A549 (cell line): Measurements from ENCODE around the gene DSTN. TPM values are rescaled to one million over a fixed set of nuclear protein-coding genes. Genes with fewer than 3 reads are reported as not detected.

ENCODE experiments used
- ATAC-seq, 2 experiments: fragments of 200-7000 bp in 1 of 2; fragments of >200 bp in 1 of 2; cut with Nextera tagmentation in 1 of 2; cut with Tn5 transposase in 1 of 2; 3 replicates each; pipeline versions ENCODE4 v1.8.0 to v1.9.1; 2018 to 2020; ENCODE audit warnings: mild to moderate bottlenecking in 1 of 2, moderate library complexity in 1 of 2
- CTCF ChIA-PET: fragments of 300-600 bp; sonication (Branson Sonifier 250); formaldehyde crosslinking; extraction: SDS; loops from one replicate; lab custom pipeline; 2021; ENCODE audit warnings: antibody characterized with exemption, inconsistent platforms; lab: Yijun Ruan, JAX
- POLR2A ChIA-PET: fragments of 350-600 bp; formaldehyde crosslinking; extraction: SDS; loops from one replicate; lab custom pipeline; 2021; ENCODE audit warnings: antibody characterized with exemption, inconsistent platforms; lab: Yijun Ruan, JAX
- DNase-seq, 2 experiments: peaks; one replicate each; pipeline versions ENCODE4 v3.0.0 to v3.0.0-alpha.2; 2011 to 2016; ENCODE audit warnings: low read depth in 1 of 2, low spot score in 1 of 2
- FAIRE-seq: peaks from 2 replicates; lab custom pipeline; 2011; peaks lifted over from hg19 to GRCh38; lab: Jason Lieb, UNC
- H3K27ac ChIP-seq, 2 experiments: fragments of >200 bp; sonication (Bioruptor Twin); formaldehyde crosslinking; 3 replicates each; pipeline ENCODE4 v1.5.1; 2016 to 2017
- H3K4me1 ChIP-seq: fragments of >200 bp; sonication (Bioruptor Twin); formaldehyde crosslinking; 3 replicates; pipeline ENCODE4 v1.6.1; 2016
- H3K4me2 ChIP-seq: fragments of >200 bp; sonication (Bioruptor Twin); formaldehyde crosslinking; 3 replicates; pipeline ENCODE4 v1.6.1; 2016
- H3K4me3 ChIP-seq: fragments of >200 bp; sonication (Bioruptor Twin); formaldehyde crosslinking; 3 replicates; pipeline ENCODE4 v1.5.1; 2016
- H3K9me3 ChIP-seq: fragments of >200 bp; sonication (Bioruptor Twin); formaldehyde crosslinking; 3 replicates; pipeline ENCODE4 v1.6.1; 2016
- BHLHE40 ChIP-seq: IDR thresholded peaks from 2 replicates; pipeline ENCODE4 v1.6.1; 2012; ENCODE audit warnings: low read depth, low read length, inconsistent platforms
- EHF ChIP-seq: fragments of 250-450 bp; sonication (Bioruptor Pico); IDR thresholded peaks from 2 replicates; pipeline ENCODE4 v1.5.0; 2020; ENCODE audit warnings: mild to moderate bottlenecking
- EHMT2 ChIP-seq: fragments of 200-600 bp; sonication (generic); IDR thresholded peaks from 2 replicates; pipeline ENCODE4 v1.6.1; 2016; ENCODE audit warnings: antibody characterized with exemption, low read depth, mild to moderate bottlenecking, moderate library complexity
- ELK1 ChIP-seq: fragments of 150-350 bp; IDR thresholded peaks from 2 replicates; pipeline ENCODE4 v1.6.1; 2014; ENCODE audit warnings: low read depth, mild to moderate bottlenecking, low read length
- EP300 ChIP-seq, 2 experiments: fragments of >200 bp; sonication (Bioruptor Twin); formaldehyde crosslinking; IDR thresholded peaks; 2 replicates in 1 of 2; 3 replicates in 1 of 2; pipeline ENCODE4 v1.6.1; 2016 to 2017
- FOSB ChIP-seq: fragments of 250-450 bp; sonication (Bioruptor Pico); IDR thresholded peaks from 2 replicates; pipeline ENCODE4 v1.5.0; 2020; ENCODE audit warnings: mild to moderate bottlenecking, moderate library complexity
- FOXS1 ChIP-seq: fragments of 250-450 bp; sonication (Bioruptor Pico); IDR thresholded peaks from 2 replicates; pipeline ENCODE4 v1.5.0; 2020; ENCODE audit warnings: mild to moderate bottlenecking, moderate library complexity
- HDAC2 ChIP-seq: fragments of 200-600 bp; sonication (generic); IDR thresholded peaks from 2 replicates; pipeline ENCODE4 v1.6.1; 2016
- HES2 ChIP-seq: fragments of >200 bp; sonication (Bioruptor Twin); formaldehyde crosslinking; IDR thresholded peaks from 2 replicates; pipeline ENCODE4 v1.6.1; 2016
- HEYL ChIP-seq: fragments of 250-450 bp; sonication (Bioruptor Pico); IDR thresholded peaks from 2 replicates; pipeline ENCODE4 v1.8.0; 2021; ENCODE audit warnings: mild to moderate bottlenecking, moderate library complexity
- HOXA7 ChIP-seq: fragments of 250-450 bp; sonication (Bioruptor Pico); IDR thresholded peaks from 2 replicates; pipeline ENCODE4 v1.5.0; 2020; ENCODE audit warnings: mild to moderate bottlenecking, moderate library complexity
- HOXB5 ChIP-seq: fragments of 250-450 bp; sonication (Bioruptor Pico); IDR thresholded peaks from 2 replicates; pipeline ENCODE4 v1.5.0; 2020; ENCODE audit warnings: mild to moderate bottlenecking, moderate library complexity
- JUNB ChIP-seq: fragments of >200 bp; sonication (Bioruptor Twin); formaldehyde crosslinking; IDR thresholded peaks from 2 replicates; pipeline ENCODE4 v1.6.1; 2016
- KDM1A ChIP-seq: fragments of 200-600 bp; sonication (generic); IDR thresholded peaks from 2 replicates; pipeline ENCODE4 v1.6.1; 2016; ENCODE audit warnings: low read depth, mild to moderate bottlenecking
- KDM5A ChIP-seq: fragments of 200-600 bp; sonication (generic); IDR thresholded peaks from 2 replicates; pipeline ENCODE4 v1.6.1; 2016; ENCODE audit warnings: antibody characterized with exemption, mild to moderate bottlenecking
- NFE2L2 ChIP-seq: fragments of 150-350 bp; conservative IDR thresholded peaks from 2 replicates; pipeline ENCODE4 v1.6.1; 2014; ENCODE audit warnings: low read length
- POLR2AphosphoS2 ChIP-seq: conservative IDR thresholded peaks from 2 replicates; pipeline ENCODE4 v1.6.1; 2012; ENCODE audit warnings: low read length, improper control_type of control experiment, inconsistent platforms
- SMC3 ChIP-seq: fragments of >200 bp; sonication (Bioruptor Twin); formaldehyde crosslinking; IDR thresholded peaks from 3 replicates; pipeline ENCODE4 v1.6.1; 2018; ENCODE audit warnings: inconsistent platforms
- SREBF2 ChIP-seq: fragments of 450-650 bp; IDR thresholded peaks from 2 replicates; pipeline ENCODE4 v1.6.1; 2014; ENCODE audit warnings: mild to moderate bottlenecking, moderate library complexity
- ZC3H11A ChIP-seq: fragments of 450-650 bp; IDR thresholded peaks from 2 replicates; pipeline ENCODE4 v1.6.1; 2014; ENCODE audit warnings: antibody characterized with exemption, mild to moderate bottlenecking
- ZNF302 ChIP-seq: fragments of 250-450 bp; sonication (Bioruptor Pico); IDR thresholded peaks from 2 replicates; pipeline ENCODE4 v1.9.0; 2021; ENCODE audit warnings: inconsistent platforms, mild to moderate bottlenecking, moderate library complexity
- WGBS: methylation state at CpG from one replicate; pipeline ENCODE4 v1.1.6; 2017; ENCODE audit errors: missing lambda C conversion rate; 5-methylcytosine and 5-hydroxymethylcytosine counted together
- polyA plus RNA-seq, 4 experiments: library from polyadenylated mRNA; depleted of rRNA in 3 of 4; stranded (reverse); fragments of >200 nt; fragmentation: RNase III in 1 of 4; extraction: RNeasy Plus Mini Kit Qiagen cat#74134 plus additional on column Dnase treatment in 1 of 4; gene quantifications; 2 replicates in 3 of 4; 3 replicates in 1 of 4; pipeline ENCODE4 v1.2.3, GENCODE V29; 2011 to 2017
- TF ChIP-seq, protein P1 (sequence below): IDR thresholded peaks from 2 replicates; pipeline ENCODE4 v1.6.1; 2012
- TF ChIP-seq, protein P2 (sequence below): IDR thresholded peaks from 2 replicates; pipeline ENCODE4 v1.6.1; 2012
- TF ChIP-seq, protein P3 (sequence below): fragments of >200 bp; sonication (Bioruptor Twin); formaldehyde crosslinking; IDR thresholded peaks from 3 replicates; pipeline ENCODE4 v1.5.1; 2016
- TF ChIP-seq, protein P4 (sequence below): fragments of 250-450 bp; sonication (Bioruptor Pico); IDR thresholded peaks from 2 replicates; pipeline ENCODE4 v1.5.0; 2020; ENCODE audit warnings: low read depth, mild to moderate bottlenecking, moderate library complexity

Gene DSTN
- polyA plus RNA-seq, 2 of the 4 experiments (the other 2 are of a cell fraction): 544 to 1,131 TPM

GRCh38 chr20:17569616-17570346 lies at the start of gene DSTN (continued):
- TF ChIP-seq, protein P1, sequence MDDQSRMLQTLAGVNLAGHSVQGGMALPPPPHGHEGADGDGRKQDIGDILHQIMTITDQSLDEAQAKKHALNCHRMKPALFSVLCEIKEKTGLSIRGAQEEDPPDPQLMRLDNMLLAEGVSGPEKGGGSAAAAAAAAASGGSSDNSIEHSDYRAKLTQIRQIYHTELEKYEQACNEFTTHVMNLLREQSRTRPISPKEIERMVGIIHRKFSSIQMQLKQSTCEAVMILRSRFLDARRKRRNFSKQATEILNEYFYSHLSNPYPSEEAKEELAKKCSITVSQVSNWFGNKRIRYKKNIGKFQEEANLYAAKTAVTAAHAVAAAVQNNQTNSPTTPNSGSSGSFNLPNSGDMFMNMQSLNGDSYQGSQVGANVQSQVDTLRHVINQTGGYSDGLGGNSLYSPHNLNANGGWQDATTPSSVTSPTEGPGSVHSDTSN: 0 out of 2 replicates have a peak, but pooled peaks have one; percentile 50
- TF ChIP-seq ZC3H11A (no peak), FOSB (CRISPR knock-in tag) (no peak), HOXB5 (CRISPR knock-in tag) (no peak), ZNF302 (CRISPR knock-in tag) (no peak), ELK1 (no peak), FOXS1 (CRISPR knock-in tag) (no peak), EHF (CRISPR knock-in tag) (no peak), SREBF2 (no peak), HEYL (CRISPR knock-in tag) (no peak), HDAC2 (no peak), KDM5A (no peak), EP300 (IDR thresholded peaks at IDR 0.05) (peak in 1 of 2 experiments; percentile 16; a peak in 1 of 5 replicates), BHLHE40 (no peak), JUNB (no peak), HES2 (no peak), SMC3 (no peak), KDM1A (no peak)
- TF ChIP-seq, protein P2, sequence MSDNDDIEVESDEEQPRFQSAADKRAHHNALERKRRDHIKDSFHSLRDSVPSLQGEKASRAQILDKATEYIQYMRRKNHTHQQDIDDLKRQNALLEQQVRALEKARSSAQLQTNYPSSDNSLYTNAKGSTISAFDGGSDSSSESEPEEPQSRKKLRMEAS: no peak; the same call in 1 of the 2 replicates

DNA sequence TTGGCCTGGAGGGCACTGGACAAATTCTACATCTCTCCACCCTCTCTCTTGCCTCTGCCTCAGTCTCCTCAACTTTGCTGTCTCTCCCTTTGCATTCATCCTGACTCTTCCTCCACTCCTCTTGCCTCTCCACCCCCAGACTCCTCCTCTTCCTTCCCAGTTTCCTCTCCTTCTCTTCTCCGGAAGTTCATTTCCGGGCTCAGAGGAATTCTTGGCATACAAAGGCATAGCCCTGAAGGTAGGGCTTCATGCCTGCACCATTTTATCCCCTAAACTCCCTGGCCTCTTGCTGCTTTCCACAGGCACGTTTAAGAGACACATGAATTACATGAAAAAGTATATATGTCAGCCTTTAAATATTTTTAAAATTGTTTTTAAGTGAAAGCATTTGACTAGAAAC lies 49.3 kb upstream of the DSTN start:
- TF ChIP-seq, protein P3, sequence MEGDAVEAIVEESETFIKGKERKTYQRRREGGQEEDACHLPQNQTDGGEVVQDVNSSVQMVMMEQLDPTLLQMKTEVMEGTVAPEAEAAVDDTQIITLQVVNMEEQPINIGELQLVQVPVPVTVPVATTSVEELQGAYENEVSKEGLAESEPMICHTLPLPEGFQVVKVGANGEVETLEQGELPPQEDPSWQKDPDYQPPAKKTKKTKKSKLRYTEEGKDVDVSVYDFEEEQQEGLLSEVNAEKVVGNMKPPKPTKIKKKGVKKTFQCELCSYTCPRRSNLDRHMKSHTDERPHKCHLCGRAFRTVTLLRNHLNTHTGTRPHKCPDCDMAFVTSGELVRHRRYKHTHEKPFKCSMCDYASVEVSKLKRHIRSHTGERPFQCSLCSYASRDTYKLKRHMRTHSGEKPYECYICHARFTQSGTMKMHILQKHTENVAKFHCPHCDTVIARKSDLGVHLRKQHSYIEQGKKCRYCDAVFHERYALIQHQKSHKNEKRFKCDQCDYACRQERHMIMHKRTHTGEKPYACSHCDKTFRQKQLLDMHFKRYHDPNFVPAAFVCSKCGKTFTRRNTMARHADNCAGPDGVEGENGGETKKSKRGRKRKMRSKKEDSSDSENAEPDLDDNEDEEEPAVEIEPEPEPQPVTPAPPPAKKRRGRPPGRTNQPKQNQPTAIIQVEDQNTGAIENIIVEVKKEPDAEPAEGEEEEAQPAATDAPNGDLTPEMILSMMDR: no peak
- TF ChIP-seq NFE2L2: no peak
- TF ChIP-seq, protein P4, sequence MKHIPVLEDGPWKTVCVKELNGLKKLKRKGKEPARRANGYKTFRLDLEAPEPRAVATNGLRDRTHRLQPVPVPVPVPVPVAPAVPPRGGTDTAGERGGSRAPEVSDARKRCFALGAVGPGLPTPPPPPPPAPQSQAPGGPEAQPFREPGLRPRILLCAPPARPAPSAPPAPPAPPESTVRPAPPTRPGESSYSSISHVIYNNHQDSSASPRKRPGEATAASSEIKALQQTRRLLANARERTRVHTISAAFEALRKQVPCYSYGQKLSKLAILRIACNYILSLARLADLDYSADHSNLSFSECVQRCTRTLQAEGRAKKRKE (CRISPR knock-in tag): no peak
- TF ChIP-seq HOXA7 (CRISPR knock-in tag): no peak
- no peak for TF ChIP-seq FOXS1 (CRISPR knock-in tag)
- TF ChIP-seq POLR2AphosphoS2: no peak
- no peak for TF ChIP-seq EP300 (IDR thresholded peaks at IDR 0.05)
- TF ChIP-seq EHMT2: no peak
- no peak for FAIRE-seq
- Histone ChIP-seq H3K4me3 (no peak overlapping the region), H3K9me3 (no peaks in the 10 kb centered on the region), H3K4me2 (no peak overlapping the region), H3K4me1 (no peaks in the 10 kb centered on the region), H3K27ac (no peak overlapping the region)
- ChIA-PET POLR2A (no interaction called here), CTCF (interaction anchor here (0.6 to 4.8 kb wide), 5 partner anchors 9 to 1444 kb away, joined by 3 to 25 read pairs (median 5); no protein-coding TSS in a partner anchor)
- ATAC-seq: peak in 1 of 2 experiments; percentile 27; a peak in 1 of 6 replicates
- no peak for DNase-seq
- WGBS: 38% methylated on average over 3 of the region's 3 CpGs
